Measurements from ENCODE around the gene MCAM. TPM values are rescaled to one million over a fixed set of nuclear protein-coding genes. Genes with fewer than 3 reads are reported as not detected.

MCAM gene
- total RNA-seq, 2 experiments from 2014 or later = 0.69 to 1.3 TPM

DNA sequence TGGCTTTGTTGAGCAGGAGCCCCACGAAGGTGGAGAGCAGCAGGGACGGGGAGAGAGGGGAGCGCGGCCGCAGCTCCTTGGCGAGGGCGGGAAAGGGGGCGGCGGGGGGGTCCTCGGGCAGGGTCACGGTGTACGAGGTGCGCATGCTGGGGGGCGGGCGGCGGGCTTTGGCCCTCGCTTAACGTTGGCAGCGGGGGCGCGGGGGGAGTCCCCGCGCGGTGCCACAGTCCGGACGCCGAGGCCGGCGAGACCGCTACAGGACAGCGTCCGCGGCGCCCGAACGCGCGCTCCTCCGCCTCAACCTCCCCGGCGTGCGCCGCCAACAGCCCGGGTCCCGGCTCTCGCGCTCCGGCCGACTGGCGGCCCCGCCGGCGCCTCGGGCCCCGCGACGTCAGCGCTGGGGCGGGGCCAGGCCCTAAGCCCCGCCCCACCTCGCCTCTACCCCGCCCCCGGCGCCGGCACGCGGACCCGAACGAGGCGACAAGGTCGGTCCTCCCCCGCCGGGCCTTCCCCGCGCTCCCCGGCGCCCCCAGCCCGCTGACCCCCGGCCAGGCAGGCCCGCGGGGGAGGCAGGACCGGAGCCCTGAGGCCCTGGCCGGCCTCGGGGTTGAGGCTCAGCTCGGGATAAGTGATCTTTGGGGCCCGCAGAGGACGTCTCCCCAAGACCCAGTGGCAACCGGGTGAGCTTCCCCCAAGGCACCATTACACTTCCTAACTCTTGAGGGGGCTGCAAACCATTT lies 47.1 kb upstream of the MCAM start:
- H3K4me3 ChIP-seq (ENCODE audit: low read depth, low read length, poor library complexity, severe bottlenecking) = peak overlapping the region; percentile 78
- no peaks in the 10 kb centered on the region for H3K9me3 ChIP-seq (ENCODE audit: low read length)
- peaks cover 86% of the 10 kb centered on the region for H3K4me1 ChIP-seq (ENCODE audit: insufficient read depth, low read length, poor library complexity, severe bottlenecking)
- CTCF ChIA-PET (ENCODE audit: unreplicated experiment) = interaction anchor here (0.6 to 1.2 kb wide), 5 partner anchors 9 to 192 kb away, joined by 3 to 6 read pairs (median 4); no protein-coding TSS in a partner anchor
- intact Hi-C loops (cut with micrococcal nuclease; ENCODE audit: unreplicated experiment) = loop anchor here (5.0 kb wide), 1 partner anchor 122 kb away; no protein-coding TSS in a partner anchor
- H2AFZ ChIP-seq (ENCODE audit: low read length) = peak overlapping the region; percentile 20; the same call in 1 of the 2 replicates
- peaks cover 6% of the 10 kb centered on the region for H3K36me3 ChIP-seq (ENCODE audit: insufficient read depth, low read length)
- TF ChIP-seq CTCF (conservative IDR thresholded peaks at IDR 0.05; ENCODE audit: low read length) (peak; percentile 18; the same call in 1 of the 2 replicates), EZH2phosphoT487 (IDR thresholded peaks at IDR 0.05; ENCODE audit: borderline replicate concordance, low read depth, low read length) (no peak)
- H3K27ac ChIP-seq (ENCODE audit: low read depth, low read length, poor library complexity, severe bottlenecking) = peak overlapping the region; percentile 83
- H3K79me2 ChIP-seq (ENCODE audit: insufficient read depth, low read depth, low read length) = peaks cover 27% of the 10 kb centered on the region
- BruUV-seq (replicated peaks) = no TSS peak
- POLR2A ChIA-PET = interaction anchor here (0.7 to 4.5 kb wide), 6 partner anchors 9 to 43 kb away, joined by 3 to 26 read pairs (median 4); partner anchors contain the start of gene RNF26
- H3K4me2 ChIP-seq (ENCODE audit: low read length) = peak overlapping the region; percentile 92
- H3K9me2 ChIP-seq (ENCODE audit: insufficient read depth, low read length) = no peaks in the 10 kb centered on the region
- peak; percentile 83 for DNase-seq (ENCODE audit: low spot score)
- H4K20me1 ChIP-seq (ENCODE audit: insufficient read depth, low read length) = no peaks in the 10 kb centered on the region

- H3K4me3 ChIP-seq (ENCODE audit: low read depth, low read length, poor library complexity, severe bottlenecking) = peak overlapping the region; percentile 78
- peak overlapping the region; percentile 92 for H3K4me2 ChIP-seq (ENCODE audit: low read length)
- no peaks in the 10 kb centered on the region for H3K9me2 ChIP-seq (ENCODE audit: insufficient read depth, low read length)
- TF ChIP-seq EZH2phosphoT487 (IDR thresholded peaks at IDR 0.05; ENCODE audit: borderline replicate concordance, low read depth, low read length) (no peak), CTCF (conservative IDR thresholded peaks at IDR 0.05; ENCODE audit: low read length) (no peak)
- peaks cover 27% of the 10 kb centered on the region for H3K79me2 ChIP-seq (ENCODE audit: insufficient read depth, low read depth, low read length)
- CTCF ChIA-PET (ENCODE audit: unreplicated experiment) = interaction anchor here (0.6 to 0.7 kb wide), 2 partner anchors 60 to 191 kb away, joined by 3 to 6 read pairs; no protein-coding TSS in a partner anchor
- POLR2A ChIA-PET = interaction anchor here (1.5 to 4.5 kb wide), 2 partner anchors 12 to 29 kb away, joined by 4 to 26 read pairs; partner anchors contain the start of gene RNF26
- intact Hi-C loops (cut with micrococcal nuclease; ENCODE audit: unreplicated experiment) = loop anchor here (5.0 kb wide), 1 partner anchor 121 kb away; no protein-coding TSS in a partner anchor
- H2AFZ ChIP-seq (ENCODE audit: low read length) = no peak overlapping the region
- no peak for DNase-seq (ENCODE audit: low spot score)
- peaks cover 83% of the 10 kb centered on the region for H3K4me1 ChIP-seq (ENCODE audit: insufficient read depth, low read length, poor library complexity, severe bottlenecking)
- H3K9me3 ChIP-seq (ENCODE audit: low read length) = no peaks in the 10 kb centered on the region
- H3K27ac ChIP-seq (ENCODE audit: low read depth, low read length, poor library complexity, severe bottlenecking) = peak overlapping the region; percentile 83
- no peaks in the 10 kb centered on the region for H4K20me1 ChIP-seq (ENCODE audit: insufficient read depth, low read length)
- no TSS peak for BruUV-seq (replicated peaks)
- peaks cover 13% of the 10 kb centered on the region for H3K36me3 ChIP-seq (ENCODE audit: insufficient read depth, low read length)
These were observed 46.3 kb upstream of the MCAM start for GRCh38 chr11:119363081-119363850.

Measured in OCI-LY7 (cell line).